MG63 (cell line): ENCODE measurements around the gene TNIK. TPM values are rescaled to one million over a fixed set of nuclear protein-coding genes. Genes with fewer than 3 reads are reported as not detected.

Experiments
- DNase-seq: peaks from one replicate; pipeline ENCODE4 v3.0.0-alpha.2; 2020
- H3K27me3 ChIP-seq: fragments of 250-450 bp; sonication (Bioruptor Pico); 2 replicates; pipeline ENCODE4 v1.5.1; 2020; ENCODE audit warnings: mild to moderate bottlenecking, moderate library complexity
- H3K36me3 ChIP-seq: fragments of 250-450 bp; sonication (Bioruptor Pico); 2 replicates; pipeline ENCODE4 v1.5.1; 2020; ENCODE audit warnings: mild to moderate bottlenecking, moderate library complexity
- H3K4me3 ChIP-seq: fragments of 250-450 bp; sonication (Bioruptor Pico); 2 replicates; pipeline ENCODE4 v1.5.1; 2020; ENCODE audit warnings: mild to moderate bottlenecking, moderate library complexity
- H3K9me3 ChIP-seq: fragments of 250-450 bp; sonication (Bioruptor Pico); 2 replicates; pipeline ENCODE4 v1.5.1; 2020; ENCODE audit warnings: mild to moderate bottlenecking, moderate library complexity
- total RNA-seq: library from RNA; depleted of rRNA; stranded (reverse); fragments of >200 nt; shearing (Covaris generic); gene quantifications from 2 replicates; pipeline ENCODE4 v1.2.3, GENCODE V29; 2014; ENCODE audit warnings: low replicate concordance

Gene TNIK
- total RNA-seq, 1 experiment from 2014 or later = 0.07 TPM

DNA sequence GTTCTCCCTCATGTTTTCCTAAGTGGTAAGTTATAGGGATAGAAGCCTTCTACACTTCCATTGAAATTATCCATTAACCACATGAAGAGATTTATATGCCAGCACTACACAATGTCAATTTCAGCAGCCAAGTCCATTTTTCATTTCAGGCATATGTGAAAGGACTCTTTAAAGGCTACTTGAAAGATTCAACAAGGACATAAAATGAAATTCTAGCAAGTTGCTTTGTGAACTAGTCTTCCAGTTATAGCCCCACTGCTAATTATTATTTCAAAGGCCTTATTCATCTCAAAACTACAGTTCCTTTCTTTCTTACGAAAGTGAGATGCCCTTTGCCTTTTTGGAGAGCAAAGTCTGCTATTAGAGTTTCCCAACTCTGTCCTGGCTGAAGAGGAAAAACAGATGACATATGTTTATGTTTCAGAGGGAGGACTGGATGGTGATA is 367.7 kb downstream of the TNIK start:
- Histone ChIP-seq H3K4me3 (no peak overlapping the region), H3K9me3 (no peaks in the 10 kb centered on the region), H3K36me3 (no peaks in the 10 kb centered on the region), H3K27me3 (no peaks in the 10 kb centered on the region)
- DNase-seq = no peak

DNA sequence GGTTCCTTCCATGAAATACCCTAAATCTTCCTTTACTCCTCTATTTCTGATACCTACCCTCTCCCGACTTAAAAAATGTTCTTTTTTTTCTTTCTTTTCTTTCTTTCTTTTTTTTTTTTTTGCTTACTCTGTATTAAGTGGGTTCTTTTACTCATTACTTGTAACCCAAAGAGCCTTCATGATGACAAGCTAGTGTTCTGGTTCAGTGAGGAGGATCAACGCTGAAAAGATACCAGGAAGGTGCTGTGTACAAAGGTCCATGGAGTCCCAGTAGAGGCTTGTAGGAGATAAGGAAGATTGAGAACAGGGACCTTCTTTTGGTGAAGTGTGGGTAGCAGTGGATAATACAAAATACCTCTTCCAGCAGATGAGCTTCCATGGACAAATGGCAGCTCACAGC is 369.9 kb downstream of the TNIK start:
- Histone ChIP-seq H3K4me3 (no peak overlapping the region), H3K9me3 (no peaks in the 10 kb centered on the region), H3K36me3 (no peaks in the 10 kb centered on the region), H3K27me3 (no peaks in the 10 kb centered on the region)
- DNase-seq = no peak

DNA sequence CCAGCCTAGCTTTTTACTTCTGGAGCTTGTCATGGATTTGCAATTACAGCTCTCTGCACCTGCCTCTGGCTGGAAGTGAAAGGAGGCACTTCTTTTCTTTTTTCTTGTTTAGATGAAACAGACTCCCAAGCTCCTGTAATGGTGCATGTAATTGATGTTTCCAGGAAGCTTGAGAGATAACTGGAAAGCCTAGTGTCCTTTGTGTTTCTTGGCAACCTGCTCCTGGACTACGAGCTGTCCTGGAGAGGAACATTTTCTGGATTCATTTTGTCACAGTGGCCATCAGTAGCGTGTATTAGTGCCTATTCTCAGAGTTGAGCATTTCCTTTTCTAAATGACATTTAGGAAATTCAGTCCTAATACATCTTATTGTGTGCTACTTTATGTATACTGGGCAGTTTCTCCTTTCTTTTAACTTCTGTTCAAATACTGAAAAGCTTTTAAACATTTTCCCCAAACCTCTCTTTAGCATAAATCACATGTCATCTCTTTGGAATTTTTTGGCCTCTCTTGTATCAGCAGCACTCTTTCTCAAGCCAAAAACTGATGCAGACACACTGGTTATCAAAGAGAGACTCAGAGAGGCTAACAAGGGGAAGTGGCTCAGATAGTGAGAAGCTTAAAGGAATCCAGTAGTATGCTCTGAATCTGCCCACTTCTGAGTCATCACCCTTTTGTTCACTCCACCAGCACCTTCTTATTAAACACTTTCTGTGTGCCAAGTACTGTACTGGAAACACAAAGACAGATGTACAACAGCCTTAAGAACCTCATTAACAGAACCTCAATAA is 371.0 kb downstream of the TNIK start:
- Histone ChIP-seq H3K36me3 (no peaks in the 10 kb centered on the region), H3K4me3 (no peak overlapping the region), H3K27me3 (no peaks in the 10 kb centered on the region), H3K9me3 (no peaks in the 10 kb centered on the region)
- DNase-seq = peak; percentile 71

DNA sequence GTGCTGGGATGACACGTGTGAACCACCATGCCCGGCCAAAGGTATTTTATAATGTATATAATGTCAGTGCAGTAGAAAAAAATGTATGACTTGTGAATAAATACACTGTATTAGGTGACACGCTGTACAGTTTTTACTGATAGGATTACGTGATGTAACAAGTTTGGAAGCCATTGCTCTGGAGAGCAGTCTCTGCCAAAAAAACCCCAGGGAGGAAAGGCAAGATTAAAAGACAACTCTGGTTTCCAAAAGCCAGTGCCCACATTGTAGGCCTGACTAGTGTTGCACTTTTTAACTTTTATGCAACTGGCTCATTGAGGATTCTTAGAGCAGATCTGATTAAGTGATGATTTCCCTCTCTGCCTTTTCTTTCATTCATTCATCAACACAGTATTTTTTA is 371.7 kb downstream of the TNIK start:
- H3K4me3 ChIP-seq = no peak overlapping the region
- H3K36me3 ChIP-seq = no peaks in the 10 kb centered on the region
- H3K9me3 ChIP-seq = no peaks in the 10 kb centered on the region
- DNase-seq = peak; percentile 64
- H3K27me3 ChIP-seq = no peaks in the 10 kb centered on the region

DNA sequence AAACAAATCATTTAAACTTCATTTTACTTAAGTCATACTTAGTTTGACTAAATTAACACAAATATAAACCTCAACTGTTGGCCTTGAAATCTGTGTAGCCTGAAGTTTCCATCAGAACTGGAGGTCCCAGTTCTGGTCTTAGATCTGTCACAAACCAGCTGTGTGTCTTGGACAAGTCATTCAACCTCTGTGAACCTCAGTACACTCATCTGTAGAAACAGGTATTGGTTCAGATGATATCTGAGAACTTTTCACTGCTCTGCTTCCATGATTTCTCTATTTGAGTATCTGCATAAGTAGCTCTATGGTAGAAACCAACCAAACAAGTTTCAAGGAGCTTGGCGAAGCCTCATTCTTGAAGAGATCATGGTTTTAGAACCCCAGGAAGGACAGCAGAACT is 373.3 kb downstream of the TNIK start:
- H3K27me3 ChIP-seq = no peaks in the 10 kb centered on the region
- no peaks in the 10 kb centered on the region for H3K9me3 ChIP-seq
- DNase-seq = no peak
- H3K4me3 ChIP-seq = no peak overlapping the region
- H3K36me3 ChIP-seq = no peaks in the 10 kb centered on the region

DNA sequence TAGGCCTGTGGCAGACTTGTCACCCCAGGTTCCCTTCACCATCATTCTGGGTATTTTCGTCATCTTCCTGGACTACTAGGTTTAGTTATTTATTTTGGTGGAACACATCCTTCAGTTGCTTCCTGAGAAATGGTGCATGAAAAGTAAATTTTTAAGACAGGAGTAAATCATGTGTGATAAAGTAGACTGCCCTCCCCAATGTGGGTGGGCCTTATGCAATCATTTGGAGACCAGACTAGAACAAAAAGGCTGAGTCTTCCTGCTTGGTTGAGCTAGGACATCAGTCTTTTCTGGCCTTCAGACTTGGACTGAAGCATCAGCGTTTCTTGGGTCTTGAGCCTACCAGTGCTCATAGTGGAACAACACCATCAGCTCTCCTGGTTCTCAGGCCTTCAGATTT is 382.9 kb downstream of the TNIK start:
- H3K36me3 ChIP-seq = no peaks in the 10 kb centered on the region
- no peak overlapping the region for H3K4me3 ChIP-seq
- H3K27me3 ChIP-seq = no peaks in the 10 kb centered on the region
- no peaks in the 10 kb centered on the region for H3K9me3 ChIP-seq
- no peak for DNase-seq

DNA sequence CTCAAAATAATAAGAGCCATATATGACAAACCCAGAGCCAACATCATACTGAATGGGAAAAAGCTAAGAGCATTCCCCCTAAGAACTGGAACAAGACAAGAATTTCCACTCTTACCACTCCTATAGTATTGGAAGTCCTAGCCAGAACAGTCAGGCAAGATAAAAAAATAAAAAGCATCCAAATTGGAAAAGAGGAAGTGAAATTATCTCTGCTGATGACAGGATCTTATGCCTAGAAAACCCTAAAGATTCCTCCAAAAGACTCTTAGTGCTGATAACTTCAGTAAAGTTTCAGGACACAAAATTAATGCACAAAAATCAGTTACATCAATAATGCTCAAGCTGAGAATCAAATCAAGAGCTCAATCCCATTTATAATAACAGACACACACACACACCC is 387.8 kb downstream of the TNIK start:
- Histone ChIP-seq H3K9me3 (no peaks in the 10 kb centered on the region), H3K27me3 (no peaks in the 10 kb centered on the region), H3K4me3 (no peak overlapping the region), H3K36me3 (no peaks in the 10 kb centered on the region)
- no peak for DNase-seq

DNA sequence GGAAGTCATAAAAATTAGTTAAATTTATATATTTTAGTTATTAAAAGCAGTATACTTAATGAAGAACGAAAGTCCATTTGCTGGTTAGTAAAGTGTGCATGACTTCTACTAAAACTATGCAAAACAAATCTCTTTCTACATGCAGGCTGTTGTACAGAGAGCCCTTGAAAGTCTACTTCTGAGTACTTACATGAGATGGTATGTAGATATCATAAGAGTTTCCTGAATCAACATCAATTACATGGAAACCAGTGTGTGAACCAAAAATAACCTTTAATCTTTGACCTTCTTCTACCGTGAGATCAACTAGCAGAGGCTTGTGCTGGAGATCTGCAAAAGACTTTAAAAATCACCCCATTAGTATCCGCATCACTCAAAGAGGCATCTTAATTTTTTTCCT is 391.5 kb downstream of the TNIK start:
- DNase-seq = no peak
- Histone ChIP-seq H3K27me3 (no peaks in the 10 kb centered on the region), H3K9me3 (no peaks in the 10 kb centered on the region), H3K36me3 (no peaks in the 10 kb centered on the region), H3K4me3 (no peak overlapping the region)

DNA sequence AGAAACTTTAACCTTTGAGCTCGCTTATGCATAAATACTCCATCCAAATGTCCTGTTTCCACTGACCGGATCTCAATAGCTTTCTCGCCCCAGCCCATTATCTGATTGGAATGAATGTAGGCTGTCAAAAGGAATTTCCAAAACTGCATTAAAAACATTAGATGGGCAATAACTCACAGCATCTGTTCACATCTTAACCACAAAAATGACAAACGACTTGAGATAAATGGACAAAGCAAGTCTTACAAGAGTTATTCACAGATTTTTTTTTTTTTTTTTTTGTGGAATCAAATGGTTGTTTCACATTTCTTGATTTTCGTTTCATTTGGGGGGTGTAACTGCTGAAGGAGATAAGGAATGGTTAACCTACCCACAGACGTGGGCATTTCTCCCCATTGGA is 394.0 kb downstream of the TNIK start:
- no peaks in the 10 kb centered on the region for H3K9me3 ChIP-seq
- DNase-seq = no peak
- no peak overlapping the region for H3K4me3 ChIP-seq
- H3K36me3 ChIP-seq = no peaks in the 10 kb centered on the region
- no peaks in the 10 kb centered on the region for H3K27me3 ChIP-seq

DNA sequence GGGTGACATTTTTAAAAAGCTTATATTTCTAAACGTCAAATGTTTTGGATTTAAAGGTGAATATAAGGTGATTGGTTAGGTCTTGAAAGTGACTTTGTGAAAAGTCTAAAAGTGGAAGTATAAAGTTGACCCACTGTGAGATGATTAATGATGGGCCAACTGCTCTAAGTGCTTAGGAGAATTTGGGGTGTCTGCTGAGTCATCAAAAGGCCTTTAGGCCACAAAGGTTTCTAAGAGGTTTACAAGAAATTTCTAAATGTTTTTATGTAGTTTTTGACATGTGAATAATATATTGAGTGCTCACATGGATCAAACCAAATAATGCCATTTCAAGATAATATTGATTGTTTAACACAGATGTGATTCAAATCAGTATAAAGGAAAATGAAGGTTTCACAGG is 394.5 kb downstream of the TNIK start:
- Histone ChIP-seq H3K27me3 (no peaks in the 10 kb centered on the region), H3K4me3 (no peak overlapping the region), H3K36me3 (no peaks in the 10 kb centered on the region), H3K9me3 (no peaks in the 10 kb centered on the region)
- DNase-seq = no peak

DNA sequence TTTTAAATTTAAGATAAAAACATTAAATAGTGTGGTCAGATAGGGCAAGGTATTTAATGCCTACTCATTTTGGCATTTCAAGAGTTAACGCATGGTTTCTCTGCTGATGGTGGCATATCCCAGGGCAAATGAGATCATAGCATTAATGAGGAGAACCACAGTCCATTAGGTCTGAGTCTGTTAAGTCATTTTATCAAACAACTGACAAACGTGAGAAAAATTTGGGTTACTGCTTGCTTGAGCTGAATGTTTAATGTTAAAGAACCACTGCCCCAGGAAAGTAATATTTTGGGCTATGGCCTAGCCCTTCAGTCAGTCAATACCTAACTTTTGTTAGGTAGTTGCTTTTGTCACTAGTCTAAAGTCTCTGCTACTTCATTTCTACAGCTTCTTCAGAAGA is 395.7 kb downstream of the TNIK start:
- H3K36me3 ChIP-seq = no peaks in the 10 kb centered on the region
- no peaks in the 10 kb centered on the region for H3K9me3 ChIP-seq
- no peaks in the 10 kb centered on the region for H3K27me3 ChIP-seq
- no peak for DNase-seq
- no peak overlapping the region for H3K4me3 ChIP-seq

DNA sequence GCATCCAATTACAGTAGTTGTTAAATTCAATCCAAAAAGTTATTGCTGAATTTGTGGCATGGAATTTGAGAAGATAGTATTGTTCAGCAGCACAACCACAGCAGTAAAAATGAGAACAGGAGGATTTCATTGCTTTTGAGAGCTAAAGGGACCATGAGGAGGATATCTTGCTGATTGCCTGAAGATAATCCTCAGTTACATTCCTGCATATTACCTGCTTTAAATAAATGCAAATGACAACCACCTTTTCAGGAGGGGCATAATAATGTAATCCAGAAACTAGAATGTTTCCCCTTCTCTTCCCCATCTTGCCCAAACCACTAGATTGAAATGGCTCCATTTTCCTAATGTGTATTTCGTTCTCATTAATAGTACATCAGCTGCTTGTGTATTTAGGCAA is 398.5 kb downstream of the TNIK start:
- H3K27me3 ChIP-seq = no peaks in the 10 kb centered on the region
- H3K4me3 ChIP-seq = no peak overlapping the region
- no peaks in the 10 kb centered on the region for H3K36me3 ChIP-seq
- DNase-seq = no peak
- no peaks in the 10 kb centered on the region for H3K9me3 ChIP-seq

DNA sequence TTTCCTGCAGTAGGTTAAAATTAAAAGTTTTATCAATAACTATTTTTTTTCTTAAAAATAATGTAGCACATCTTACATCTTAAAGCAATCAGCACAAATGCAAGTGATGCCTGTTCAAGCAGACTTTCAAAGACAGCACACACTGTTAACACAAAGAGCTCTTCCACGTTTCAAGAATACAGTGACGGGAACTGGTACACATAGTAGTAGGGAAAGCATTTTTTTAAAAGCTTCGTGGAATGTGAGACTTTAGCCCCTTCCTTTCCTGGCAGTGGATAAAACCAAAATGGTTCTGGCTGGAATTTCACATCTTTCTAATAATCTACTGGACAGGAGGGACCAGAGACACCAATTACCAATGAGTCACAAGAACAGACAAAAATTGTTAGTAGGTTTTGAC is 400.2 kb downstream of the TNIK start:
- Histone ChIP-seq H3K36me3 (no peaks in the 10 kb centered on the region), H3K9me3 (no peaks in the 10 kb centered on the region), H3K4me3 (no peak overlapping the region), H3K27me3 (no peaks in the 10 kb centered on the region)
- no peak for DNase-seq

DNA sequence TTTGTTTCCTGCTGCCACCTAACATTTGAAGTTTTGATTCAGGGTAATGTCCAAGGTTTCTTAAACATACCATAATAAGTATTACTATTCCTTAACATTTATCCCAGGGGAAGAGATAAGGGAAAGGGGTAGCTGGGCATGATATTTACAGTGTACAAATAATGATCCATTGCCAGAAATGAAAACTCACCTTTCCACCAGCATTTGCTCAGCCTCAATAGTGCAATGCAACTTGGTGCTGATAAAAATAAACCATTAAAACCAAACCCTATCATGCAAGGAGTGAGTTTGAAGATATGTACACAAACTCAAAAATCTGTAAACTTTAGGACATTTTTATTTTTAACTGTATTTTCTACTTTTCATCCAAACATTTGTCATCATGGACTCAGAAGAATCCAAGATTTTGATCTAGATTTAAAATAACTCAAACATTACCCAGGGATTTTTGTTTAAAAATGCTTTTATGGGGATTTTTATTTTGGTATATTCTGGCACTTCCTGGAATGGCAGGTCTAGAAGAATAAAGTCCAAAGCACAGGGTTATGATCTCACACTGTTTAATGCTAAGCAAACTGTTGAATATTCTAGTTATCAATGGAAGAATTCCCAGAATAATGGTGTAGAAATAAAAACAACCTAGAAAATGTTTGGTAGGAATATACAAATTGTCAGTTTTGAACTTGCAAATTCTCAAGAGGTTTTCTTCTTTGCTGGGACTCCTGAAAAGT is 401.2 kb downstream of the TNIK start:
- no peak for DNase-seq
- no peaks in the 10 kb centered on the region for H3K36me3 ChIP-seq
- no peak overlapping the region for H3K4me3 ChIP-seq
- no peaks in the 10 kb centered on the region for H3K27me3 ChIP-seq
- H3K9me3 ChIP-seq = no peaks in the 10 kb centered on the region

DNA sequence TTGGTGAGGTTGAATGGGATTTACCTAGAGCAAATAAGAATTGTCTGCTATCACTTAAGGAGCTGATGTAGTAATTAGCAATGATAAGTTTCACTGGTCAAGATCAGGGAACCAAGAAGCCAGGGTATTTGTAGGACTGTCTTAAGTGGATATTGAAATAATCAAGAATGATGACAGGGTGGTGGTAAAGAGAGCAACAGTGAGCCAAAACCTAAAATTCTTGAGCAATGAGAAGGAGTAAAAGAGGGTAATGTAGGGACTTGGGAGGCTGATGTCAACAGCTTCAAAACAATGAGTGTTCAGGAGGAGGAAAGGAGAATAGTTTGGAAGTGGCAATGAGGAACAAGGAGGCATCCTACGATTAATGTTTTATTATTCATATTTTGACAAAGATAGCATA is 402.1 kb downstream of the TNIK start:
- H3K9me3 ChIP-seq = no peaks in the 10 kb centered on the region; the same call in 1 of the 2 replicates
- H3K27me3 ChIP-seq = no peaks in the 10 kb centered on the region
- no peak overlapping the region for H3K4me3 ChIP-seq
- no peaks in the 10 kb centered on the region for H3K36me3 ChIP-seq
- DNase-seq = no peak

DNA sequence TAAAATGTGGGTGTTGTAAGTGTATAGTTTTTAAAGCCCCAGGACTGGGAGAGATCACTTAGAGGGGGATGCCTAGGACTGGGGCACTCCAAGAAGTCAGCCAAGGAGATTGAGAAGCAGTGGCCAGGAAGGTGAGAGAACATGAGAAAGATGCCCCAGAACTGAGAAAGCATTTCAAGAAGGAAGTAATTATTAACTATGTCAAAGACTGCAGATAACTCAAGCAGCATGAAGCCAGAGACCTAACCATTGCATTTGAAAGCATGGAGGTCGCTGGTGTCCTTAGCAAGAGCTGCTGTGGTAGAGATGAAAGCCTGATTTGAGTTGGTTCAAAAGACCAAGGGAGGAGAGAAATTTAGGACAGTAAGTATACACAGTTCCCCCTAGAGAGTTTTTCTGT is 403.1 kb downstream of the TNIK start:
- Histone ChIP-seq H3K27me3 (no peaks in the 10 kb centered on the region), H3K4me3 (no peak overlapping the region), H3K9me3 (no peaks in the 10 kb centered on the region; the same call in none of the 2 replicates), H3K36me3 (no peaks in the 10 kb centered on the region)
- DNase-seq = no peak

DNA sequence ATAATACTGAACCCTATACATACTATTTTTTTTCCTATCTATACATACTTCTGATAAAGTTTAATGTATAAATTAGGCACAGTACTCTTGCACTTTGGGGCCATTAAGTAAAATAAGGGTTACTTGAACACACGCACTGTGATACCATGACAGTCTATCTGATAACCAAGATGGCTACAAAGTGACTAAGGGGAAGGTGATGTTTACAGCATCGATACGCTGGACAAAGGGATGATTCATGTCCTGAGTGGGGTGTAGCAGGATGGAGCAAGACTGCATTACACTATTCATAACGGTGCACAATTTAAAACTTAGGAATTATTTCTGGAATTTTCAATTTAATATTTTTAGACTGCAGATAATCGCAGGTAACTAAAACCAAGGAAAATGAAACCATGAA is 403.7 kb downstream of the TNIK start:
- Histone ChIP-seq H3K27me3 (no peaks in the 10 kb centered on the region), H3K4me3 (no peak overlapping the region), H3K36me3 (no peaks in the 10 kb centered on the region), H3K9me3 (peaks cover 4% of the 10 kb centered on the region)
- DNase-seq = no peak
